ENCODE data around the gene TUT4. TPM values are rescaled to one million over a fixed set of nuclear protein-coding genes. Genes with fewer than 3 reads are reported as not detected.

The TUT4 gene
- total RNA-seq, 1 experiment from 2014 or later: 37.4 TPM

DNA sequence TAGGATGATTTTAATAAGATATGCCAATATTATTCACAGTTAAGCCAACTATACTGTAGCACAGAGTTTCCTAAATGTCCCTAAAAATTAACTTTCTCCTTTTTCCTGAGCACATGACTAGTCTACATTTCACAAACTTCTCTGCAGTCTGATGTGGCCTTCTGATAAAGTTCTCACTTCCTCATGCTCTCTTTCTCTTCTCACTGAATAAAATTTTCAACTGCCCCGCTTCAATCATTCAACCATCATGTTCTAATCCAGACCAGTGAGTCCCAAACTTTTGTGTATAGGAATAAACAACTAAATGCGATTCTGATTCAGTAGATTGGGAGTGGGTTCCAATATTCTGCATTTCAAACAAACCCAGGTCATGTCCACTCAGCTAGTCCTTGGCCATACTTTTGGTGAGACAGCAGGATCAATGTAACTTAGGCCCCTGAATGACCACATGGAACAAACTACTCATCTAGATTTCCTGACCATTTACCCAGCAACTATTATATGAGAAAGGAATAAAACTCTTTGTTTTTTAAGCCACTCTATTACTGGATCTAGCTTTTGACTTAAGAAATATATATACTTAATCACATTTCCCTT, 20.1 kb downstream of the TUT4 start:
- Histone ChIP-seq H3K4me1 (ENCODE audit: insufficient read depth, low read length) (no peaks in the 10 kb centered on the region), H3K79me2 (ENCODE audit: low read length) (peaks cover 74% of the 10 kb centered on the region), H3K9me2 (replicated peaks; ENCODE audit: low read length) (no peaks in the 10 kb centered on the region), H2AFZ (ENCODE audit: low read length) (no peak overlapping the region), H3K27me3 (ENCODE audit: low read length) (no peaks in the 10 kb centered on the region), H3K36me3 (ENCODE audit: low read depth, low read length) (no peaks in the 10 kb centered on the region), H3F3A (ENCODE audit: low read length, unreplicated experiment) (no peaks in the 10 kb centered on the region), H3K4me2 (ENCODE audit: low read length) (no peak overlapping the region), H3K4me3 (ENCODE audit: low read length) (no peak overlapping the region), H3K9ac (ENCODE audit: low read length) (no peak overlapping the region), H3K27ac (ENCODE audit: low read length) (no peak overlapping the region), H4K20me1 (ENCODE audit: low read length) (0 out of 2 replicates have a peak, but pooled peaks cover 4% of the 10 kb centered on the region), H3K9me3 (ENCODE audit: low read length) (no peaks in the 10 kb centered on the region)
- ChIA-PET POLR2A (ENCODE audit: unreplicated experiment) (no interaction called here), CTCF (no interaction called here)
- intact Hi-C loops (cut with micrococcal nuclease): no loop called here
- TF ChIP-seq EZH2phosphoT487 (IDR thresholded peaks at IDR 0.05; ENCODE audit: borderline replicate concordance, low read length) (no peak), EZH2 (IDR thresholded peaks at IDR 0.05; ENCODE audit: low read length, unreplicated experiment) (no peak)
- TF ChIP-seq, protein P1, sequence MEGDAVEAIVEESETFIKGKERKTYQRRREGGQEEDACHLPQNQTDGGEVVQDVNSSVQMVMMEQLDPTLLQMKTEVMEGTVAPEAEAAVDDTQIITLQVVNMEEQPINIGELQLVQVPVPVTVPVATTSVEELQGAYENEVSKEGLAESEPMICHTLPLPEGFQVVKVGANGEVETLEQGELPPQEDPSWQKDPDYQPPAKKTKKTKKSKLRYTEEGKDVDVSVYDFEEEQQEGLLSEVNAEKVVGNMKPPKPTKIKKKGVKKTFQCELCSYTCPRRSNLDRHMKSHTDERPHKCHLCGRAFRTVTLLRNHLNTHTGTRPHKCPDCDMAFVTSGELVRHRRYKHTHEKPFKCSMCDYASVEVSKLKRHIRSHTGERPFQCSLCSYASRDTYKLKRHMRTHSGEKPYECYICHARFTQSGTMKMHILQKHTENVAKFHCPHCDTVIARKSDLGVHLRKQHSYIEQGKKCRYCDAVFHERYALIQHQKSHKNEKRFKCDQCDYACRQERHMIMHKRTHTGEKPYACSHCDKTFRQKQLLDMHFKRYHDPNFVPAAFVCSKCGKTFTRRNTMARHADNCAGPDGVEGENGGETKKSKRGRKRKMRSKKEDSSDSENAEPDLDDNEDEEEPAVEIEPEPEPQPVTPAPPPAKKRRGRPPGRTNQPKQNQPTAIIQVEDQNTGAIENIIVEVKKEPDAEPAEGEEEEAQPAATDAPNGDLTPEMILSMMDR (conservative IDR thresholded peaks at IDR 0.05; ENCODE audit: low read depth, low read length): no peak
- ATAC-seq (no peak), DNase-seq (no peak)
- no TSS peak for BruUV-seq (replicated peaks)

DNA sequence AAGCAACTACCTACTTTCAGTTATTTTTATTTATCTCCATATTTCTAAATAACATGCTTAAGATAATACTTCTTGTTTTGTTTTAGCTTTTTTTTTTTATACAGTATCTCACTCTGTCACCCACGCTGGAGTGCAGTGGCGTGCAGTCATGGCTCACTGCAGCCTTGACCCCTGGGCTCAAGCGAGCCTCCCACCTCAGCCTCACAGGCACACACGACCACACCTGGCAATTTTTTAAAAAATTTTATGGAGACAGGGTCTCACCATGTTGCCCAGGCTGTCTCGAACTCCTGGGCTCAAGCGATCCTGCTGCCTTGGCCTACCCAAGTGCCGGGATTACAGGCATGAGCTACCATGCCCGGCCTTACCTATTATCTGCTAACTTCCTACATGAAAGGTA, 20.6 kb downstream of the TUT4 start:
- no peak overlapping the region for H3K4me3 ChIP-seq (ENCODE audit: low read length)
- no peaks in the 10 kb centered on the region for H3K27me3 ChIP-seq (ENCODE audit: low read length)
- no peaks in the 10 kb centered on the region for H3K9me2 ChIP-seq (replicated peaks; ENCODE audit: low read length)
- H3K9ac ChIP-seq (ENCODE audit: low read length): no peak overlapping the region
- no TSS peak for BruUV-seq (replicated peaks)
- ATAC-seq (no peak), DNase-seq (no peak)
- H3K4me2 ChIP-seq (ENCODE audit: low read length): no peak overlapping the region
- no peaks in the 10 kb centered on the region for H3K36me3 ChIP-seq (ENCODE audit: low read depth, low read length)
- intact Hi-C loops (cut with micrococcal nuclease): no loop called here
- POLR2A ChIA-PET (ENCODE audit: unreplicated experiment): no interaction called here
- TF ChIP-seq EZH2phosphoT487 (IDR thresholded peaks at IDR 0.05; ENCODE audit: borderline replicate concordance, low read length): no peak
- TF ChIP-seq, protein P1 (conservative IDR thresholded peaks at IDR 0.05; ENCODE audit: low read depth, low read length): no peak
- no peak for TF ChIP-seq EZH2 (IDR thresholded peaks at IDR 0.05; ENCODE audit: low read length, unreplicated experiment)
- no peaks in the 10 kb centered on the region for H3K4me1 ChIP-seq (ENCODE audit: insufficient read depth, low read length)
- no peak overlapping the region for H3K27ac ChIP-seq (ENCODE audit: low read length)
- no peaks in the 10 kb centered on the region for H3F3A ChIP-seq (ENCODE audit: low read length, unreplicated experiment)
- no peaks in the 10 kb centered on the region for H3K9me3 ChIP-seq (ENCODE audit: low read length)
- 0 out of 2 replicates have a peak, but pooled peaks cover 4% of the 10 kb centered on the region for H4K20me1 ChIP-seq (ENCODE audit: low read length)
- peaks cover 69% of the 10 kb centered on the region for H3K79me2 ChIP-seq (ENCODE audit: low read length)
- CTCF ChIA-PET: no interaction called here
- H2AFZ ChIP-seq (ENCODE audit: low read length): no peak overlapping the region

DNA sequence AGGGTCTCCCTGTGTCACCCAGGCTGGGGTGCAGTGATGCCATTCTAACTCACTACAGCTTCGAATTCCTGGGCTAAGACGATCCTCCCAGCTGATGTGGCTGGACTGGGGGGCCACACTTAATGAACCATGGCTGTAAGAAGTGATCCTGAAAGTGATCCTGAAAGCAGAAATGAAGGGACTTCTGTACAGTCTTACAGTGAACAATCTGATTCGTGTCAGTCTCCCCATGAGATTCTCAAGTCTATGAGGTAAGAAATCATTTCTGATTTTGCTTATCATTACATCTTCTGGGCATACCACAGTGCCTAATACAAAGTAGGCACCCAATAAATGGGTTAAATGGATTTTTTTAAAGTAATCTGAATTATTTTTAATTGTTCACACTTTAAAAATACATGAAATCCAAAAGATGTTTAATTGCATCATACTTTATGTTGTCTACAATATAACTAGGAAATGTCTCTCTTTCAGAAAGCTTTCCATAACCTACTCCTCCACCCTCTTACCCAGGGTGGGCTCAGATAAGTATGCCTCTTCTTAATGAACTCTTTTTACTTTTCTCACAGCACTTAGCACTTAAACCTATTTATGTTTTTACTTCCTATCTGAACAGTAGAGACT, 21.5 kb downstream of the TUT4 start:
- no peaks in the 10 kb centered on the region for H3K9me2 ChIP-seq (replicated peaks; ENCODE audit: low read length)
- H3K4me1 ChIP-seq (ENCODE audit: insufficient read depth, low read length): no peaks in the 10 kb centered on the region
- H3K4me3 ChIP-seq (ENCODE audit: low read length): no peak overlapping the region
- no peak overlapping the region for H3K4me2 ChIP-seq (ENCODE audit: low read length)
- no peak for ATAC-seq
- no peaks in the 10 kb centered on the region for H3F3A ChIP-seq (ENCODE audit: low read length, unreplicated experiment)
- H3K27me3 ChIP-seq (ENCODE audit: low read length): no peaks in the 10 kb centered on the region
- intact Hi-C loops (cut with micrococcal nuclease): no loop called here
- no peak for DNase-seq
- H3K9me3 ChIP-seq (ENCODE audit: low read length): no peaks in the 10 kb centered on the region
- CTCF ChIA-PET: no interaction called here
- peaks cover 62% of the 10 kb centered on the region for H3K79me2 ChIP-seq (ENCODE audit: low read length)
- POLR2A ChIA-PET (ENCODE audit: unreplicated experiment): no interaction called here
- BruUV-seq (replicated peaks): no TSS peak
- 0 out of 2 replicates have a peak, but pooled peaks cover 4% of the 10 kb centered on the region for H4K20me1 ChIP-seq (ENCODE audit: low read length)
- no peak overlapping the region for H2AFZ ChIP-seq (ENCODE audit: low read length)
- TF ChIP-seq EZH2phosphoT487 (IDR thresholded peaks at IDR 0.05; ENCODE audit: borderline replicate concordance, low read length) (no peak), EZH2 (IDR thresholded peaks at IDR 0.05; ENCODE audit: low read length, unreplicated experiment) (no peak)
- TF ChIP-seq, protein P1 (conservative IDR thresholded peaks at IDR 0.05; ENCODE audit: low read depth, low read length): no peak
- no peak overlapping the region for H3K27ac ChIP-seq (ENCODE audit: low read length)
- H3K9ac ChIP-seq (ENCODE audit: low read length): no peak overlapping the region
- H3K36me3 ChIP-seq (ENCODE audit: low read depth, low read length): no peaks in the 10 kb centered on the region
